Stimulated activated CD4-positive, alpha-beta T cell treated with anti-CD3 and anti-CD28 coated beads, Interleukin-15, amount 100 ng/mL, for 1 hour (primary cell): ENCODE data around the gene ANKRD44.

ENCODE experiments used
- DNase-seq, 2 donors: peaks; one replicate each; pipeline ENCODE4 v3.0.0-alpha.2; 2020; ENCODE audit warnings: low read depth in 1 of 2, low spot score in 1 of 2

ANKRD44 gene

GRCh38 chr2:197322724-197323720 lies 12.4 kb upstream of the ANKRD44 start:
- no peak for DNase-seq

- no peak for DNase-seq
These were observed 11.6 kb upstream of the ANKRD44 start for GRCh38 chr2:197322143-197322542.

GRCh38 chr2:197315371-197315770 lies 4.8 kb upstream of the ANKRD44 start:
- no peak for DNase-seq

GRCh38 chr2:197312186-197312585 lies 1.6 kb upstream of the ANKRD44 start:
- DNase-seq = no peak

- no peak for DNase-seq
These were observed 947 bp upstream of the ANKRD44 start for GRCh38 chr2:197311421-197312033.

- no peak for DNase-seq
These were observed 424 bp upstream of the ANKRD44 start for GRCh38 chr2:197310987-197311420.

- DNase-seq = peak; percentile 19 to 52
These were observed 819 bp downstream of the ANKRD44 start for GRCh38 chr2:197309691-197310231.

GRCh38 chr2:197308996-197309690 lies 1.4 kb downstream of the ANKRD44 start:
- DNase-seq = peak in 1 of 2 donors; percentile 16

- DNase-seq = no peak
These were observed 2.0 kb downstream of the ANKRD44 start for GRCh38 chr2:197308585-197308984.

GRCh38 chr2:197307933-197308521 lies 2.6 kb downstream of the ANKRD44 start:
- DNase-seq = peak in 1 of 2 donors; percentile 48

- DNase-seq = no peak
These were observed 3.2 kb downstream of the ANKRD44 start for GRCh38 chr2:197307236-197307932.

GRCh38 chr2:197306696-197307040 lies 3.9 kb downstream of the ANKRD44 start:
- DNase-seq = no peak

GRCh38 chr2:197306024-197306695 lies 4.4 kb downstream of the ANKRD44 start:
- DNase-seq = no peak

- no peak for DNase-seq
These were observed 6.0 kb downstream of the ANKRD44 start for GRCh38 chr2:197304556-197305011.

- DNase-seq = no peak
These were observed 10.4 kb downstream of the ANKRD44 start for GRCh38 chr2:197300139-197300538.

- DNase-seq = no peak
These were observed 12.0 kb downstream of the ANKRD44 start for GRCh38 chr2:197298609-197299008.

GRCh38 chr2:197297772-197298318 lies 12.7 kb downstream of the ANKRD44 start:
- no peak for DNase-seq

GRCh38 chr2:197297266-197297665 lies 13.3 kb downstream of the ANKRD44 start:
- DNase-seq = no peak

- no peak for DNase-seq
These were observed 13.7 kb downstream of the ANKRD44 start for GRCh38 chr2:197296835-197297234.
